ENCODE results near the gene TIMM22. TPM values are rescaled to one million over a fixed set of nuclear protein-coding genes. Genes with fewer than 3 reads are reported as not detected.

Gene TIMM22
- total and polyA plus RNA-seq, 2 donors (not counting 3 experiments of a cell fraction or from before 2014, with no cell fraction given): 19.0 to 19.6 TPM

DNA sequence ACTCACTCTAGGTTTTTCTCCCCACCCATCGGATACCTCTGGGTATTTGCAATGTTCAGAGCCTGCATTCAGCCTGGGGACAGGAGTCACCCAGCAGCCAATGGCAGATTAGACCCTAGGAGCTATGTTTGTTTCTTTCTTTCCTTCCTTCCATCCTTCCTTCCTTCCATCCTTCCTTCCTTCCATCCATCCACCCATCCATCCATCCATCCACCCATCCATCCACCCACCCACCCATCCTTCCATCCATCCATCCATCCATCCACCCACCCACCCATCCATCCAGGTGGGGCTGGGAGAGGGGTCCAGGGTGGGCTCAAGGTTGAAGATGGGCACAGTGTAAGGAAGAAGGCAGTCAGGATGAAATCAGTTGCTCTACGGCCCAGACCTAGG, 39.9 kb downstream of the TIMM22 start:
- no peaks in the 10 kb centered on the region for H4K20me1 ChIP-seq (replicated peaks; ENCODE audit: control insufficient read depth, extremely low read depth, insufficient read depth, low read length)
- ChIA-PET POLR2A (no interaction called here), CTCF (interaction anchor here (1.6 to 5.5 kb wide), 3 partner anchors 19 to 21 kb away, joined by 7 to 39 read pairs (median 24); no protein-coding TSS in a partner anchor)
- FAIRE-seq (no peak), DNase-seq (ENCODE audit: low read depth, low spot score) (no peak)
- no peak overlapping the region for H3K4me2 ChIP-seq (ENCODE audit: insufficient read depth, low read length)
- no peaks in the 10 kb centered on the region for H3K27me3 ChIP-seq (ENCODE audit: control insufficient read depth in 2 of 2, insufficient read depth in 2 of 2, low read length in 2 of 2)
- H2AFZ ChIP-seq (ENCODE audit: low read depth, low read length): no peak overlapping the region
- no peak overlapping the region for H3K9ac ChIP-seq (replicated peaks; ENCODE audit: extremely low read depth, insufficient read depth, low read length)
- H3K9me3 ChIP-seq (replicated peaks; ENCODE audit: control insufficient read depth, insufficient read depth, low read length): no peaks in the 10 kb centered on the region
- no peak overlapping the region for H3K4me3 ChIP-seq (replicated peaks in 1 of 3; ENCODE audit: insufficient read depth in 1 of 3, low read depth in 1 of 3, low read length in 3 of 3)
- BruUV-seq (replicated peaks): no TSS peak
- H3K9me1 ChIP-seq (replicated peaks; ENCODE audit: control insufficient read depth, extremely low read depth, insufficient read depth, low read length): no peaks in the 10 kb centered on the region
- H3K79me2 ChIP-seq (ENCODE audit: control insufficient read depth, insufficient read depth, low read length): peaks cover 11% of the 10 kb centered on the region
- TF ChIP-seq, protein P1, sequence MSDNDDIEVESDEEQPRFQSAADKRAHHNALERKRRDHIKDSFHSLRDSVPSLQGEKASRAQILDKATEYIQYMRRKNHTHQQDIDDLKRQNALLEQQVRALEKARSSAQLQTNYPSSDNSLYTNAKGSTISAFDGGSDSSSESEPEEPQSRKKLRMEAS (IDR thresholded peaks at IDR 0.05; ENCODE audit: insufficient read depth, insufficient read length): no peak
- no peak for TF ChIP-seq EZH2 (IDR thresholded peaks at IDR 0.05; ENCODE audit: borderline replicate concordance, low read depth, low read length, severe bottlenecking)
- TF ChIP-seq, protein P2, sequence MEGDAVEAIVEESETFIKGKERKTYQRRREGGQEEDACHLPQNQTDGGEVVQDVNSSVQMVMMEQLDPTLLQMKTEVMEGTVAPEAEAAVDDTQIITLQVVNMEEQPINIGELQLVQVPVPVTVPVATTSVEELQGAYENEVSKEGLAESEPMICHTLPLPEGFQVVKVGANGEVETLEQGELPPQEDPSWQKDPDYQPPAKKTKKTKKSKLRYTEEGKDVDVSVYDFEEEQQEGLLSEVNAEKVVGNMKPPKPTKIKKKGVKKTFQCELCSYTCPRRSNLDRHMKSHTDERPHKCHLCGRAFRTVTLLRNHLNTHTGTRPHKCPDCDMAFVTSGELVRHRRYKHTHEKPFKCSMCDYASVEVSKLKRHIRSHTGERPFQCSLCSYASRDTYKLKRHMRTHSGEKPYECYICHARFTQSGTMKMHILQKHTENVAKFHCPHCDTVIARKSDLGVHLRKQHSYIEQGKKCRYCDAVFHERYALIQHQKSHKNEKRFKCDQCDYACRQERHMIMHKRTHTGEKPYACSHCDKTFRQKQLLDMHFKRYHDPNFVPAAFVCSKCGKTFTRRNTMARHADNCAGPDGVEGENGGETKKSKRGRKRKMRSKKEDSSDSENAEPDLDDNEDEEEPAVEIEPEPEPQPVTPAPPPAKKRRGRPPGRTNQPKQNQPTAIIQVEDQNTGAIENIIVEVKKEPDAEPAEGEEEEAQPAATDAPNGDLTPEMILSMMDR (IDR thresholded peaks at IDR 0.05; ENCODE audit: extremely low read depth in 1 of 2, insufficient read depth in 1 of 2, low read depth in 1 of 2, low read length in 2 of 2): no peak
- TF ChIP-seq JUN (IDR thresholded peaks at IDR 0.05; ENCODE audit: borderline replicate concordance, insufficient read depth, insufficient read length, low read depth): no peak
- TF ChIP-seq MYC (IDR thresholded peaks at IDR 0.05; ENCODE audit: low read depth, low read length): no peak
- TF ChIP-seq GATA2 (IDR thresholded peaks at IDR 0.05; ENCODE audit: insufficient read depth, insufficient read length, low read depth, low read length): no peak
- no peak for TF ChIP-seq FOS (IDR thresholded peaks at IDR 0.05; ENCODE audit: borderline replicate concordance, insufficient read depth, low read length)
- TF ChIP-seq POLR2A (IDR thresholded peaks at IDR 0.05; ENCODE audit: low read depth, low read length): no peak
- dilution Hi-C loops (cut with MboI; ENCODE audit: extremely low pct_ligation_motif_present, low sequenced_read_pairs): no loop called here
- H3K27ac ChIP-seq (ENCODE audit: insufficient read depth, low read depth, low read length): no peak overlapping the region
- H3K4me1 ChIP-seq (ENCODE audit: control insufficient read depth, extremely low read depth, insufficient read depth, low read length): peaks cover 16% of the 10 kb centered on the region
- H3K36me3 ChIP-seq (ENCODE audit: control insufficient read depth in 2 of 2, extremely low read depth in 1 of 2, insufficient read depth in 2 of 2, low read length in 2 of 2): peaks cover 0 to 3% of the 10 kb centered on the region in 2 experiments
- intact Hi-C loops (cut with micrococcal nuclease): no loop called here
